Ecto neural progenitor cell (in vitro differentiated cells): ENCODE data around the gene KSR1.

Experiments
- DNase-seq: peaks from one replicate; pipeline ENCODE4 v3.0.0-alpha.2; 2018; ENCODE audit warnings: low spot score

The KSR1 gene

DNA sequence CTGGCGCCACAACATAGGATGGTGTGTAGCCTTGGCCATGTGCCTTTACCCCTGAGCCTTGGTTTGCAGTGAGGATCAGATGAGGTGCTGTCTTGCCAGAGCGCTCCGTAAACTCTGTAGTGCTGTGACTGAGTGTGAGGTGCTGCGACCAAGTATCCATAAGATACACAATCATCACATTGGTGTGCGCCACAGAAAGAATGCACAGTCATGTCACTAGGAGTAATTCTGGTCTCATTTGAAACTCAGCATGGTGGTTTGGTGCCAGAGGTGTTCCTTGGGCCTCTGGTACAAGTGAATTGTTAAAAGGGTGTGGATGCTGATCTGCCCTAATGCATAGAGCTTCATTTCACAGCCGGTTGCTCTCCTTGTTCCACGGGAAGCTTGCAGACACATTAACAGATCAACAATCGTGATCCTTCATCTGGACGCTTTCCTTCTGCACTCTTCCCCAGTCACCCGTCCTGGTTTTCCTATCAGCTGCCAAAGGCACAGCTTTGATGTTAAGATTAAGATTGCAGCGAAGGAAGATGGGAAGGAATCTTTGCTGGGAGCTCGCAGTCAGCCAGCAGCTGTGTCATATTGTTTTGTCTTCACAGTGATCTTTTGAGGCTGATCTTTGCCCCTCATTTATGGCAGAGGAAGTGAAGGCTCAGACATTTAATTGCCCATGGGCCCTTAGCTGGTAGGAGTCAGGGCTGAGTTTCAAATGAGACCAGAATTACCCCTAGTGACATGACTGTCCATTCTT, 79.1 kb downstream of the KSR1 start:
- DNase-seq = no peak

DNA sequence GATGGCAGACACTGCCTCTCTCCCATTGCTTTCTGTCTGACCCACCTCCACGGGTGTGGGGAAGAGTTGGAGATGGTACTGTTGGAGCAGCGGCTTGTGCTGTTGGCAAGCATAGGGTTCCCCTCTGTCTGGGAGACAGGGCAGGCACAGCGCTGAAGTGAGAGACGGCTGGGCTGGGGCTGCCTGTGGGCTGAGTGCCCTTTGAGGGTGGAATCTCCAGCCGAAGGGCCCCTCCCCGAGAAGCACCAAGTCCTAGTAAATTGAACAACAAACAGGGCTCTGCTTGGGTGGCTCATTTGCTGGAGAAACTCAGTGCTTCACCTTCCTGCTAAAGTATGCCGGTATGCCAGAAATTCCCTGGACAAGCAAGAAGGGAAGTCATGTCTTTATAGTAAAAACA, 79.7 kb downstream of the KSR1 start:
- no peak for DNase-seq

- DNase-seq = no peak
These were observed 80.5 kb downstream of the KSR1 start for GRCh38 chr17:27536781-27537180.

- no peak for DNase-seq
These were observed 82.1 kb downstream of the KSR1 start for GRCh38 chr17:27538156-27538955.

DNA sequence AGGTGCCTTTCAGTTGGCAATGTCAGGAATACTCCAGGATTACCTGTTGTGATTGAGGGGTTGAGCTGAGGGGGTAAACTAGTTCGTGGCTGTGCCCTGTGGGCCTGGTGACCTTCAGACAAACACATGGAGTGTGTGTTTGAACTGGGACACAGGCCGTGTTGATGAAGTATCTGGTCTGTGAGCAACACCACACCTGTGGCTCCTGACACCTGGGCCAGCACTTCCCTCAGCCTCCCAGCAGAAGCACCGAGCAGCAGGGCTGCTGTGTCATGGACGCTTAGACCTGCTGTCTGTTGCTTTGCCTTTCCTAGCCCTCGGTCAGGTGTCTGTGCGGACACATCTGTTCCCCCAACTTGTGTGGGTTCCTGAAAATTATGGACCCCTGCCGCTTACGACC, 82.9 kb downstream of the KSR1 start:
- no peak for DNase-seq

DNA sequence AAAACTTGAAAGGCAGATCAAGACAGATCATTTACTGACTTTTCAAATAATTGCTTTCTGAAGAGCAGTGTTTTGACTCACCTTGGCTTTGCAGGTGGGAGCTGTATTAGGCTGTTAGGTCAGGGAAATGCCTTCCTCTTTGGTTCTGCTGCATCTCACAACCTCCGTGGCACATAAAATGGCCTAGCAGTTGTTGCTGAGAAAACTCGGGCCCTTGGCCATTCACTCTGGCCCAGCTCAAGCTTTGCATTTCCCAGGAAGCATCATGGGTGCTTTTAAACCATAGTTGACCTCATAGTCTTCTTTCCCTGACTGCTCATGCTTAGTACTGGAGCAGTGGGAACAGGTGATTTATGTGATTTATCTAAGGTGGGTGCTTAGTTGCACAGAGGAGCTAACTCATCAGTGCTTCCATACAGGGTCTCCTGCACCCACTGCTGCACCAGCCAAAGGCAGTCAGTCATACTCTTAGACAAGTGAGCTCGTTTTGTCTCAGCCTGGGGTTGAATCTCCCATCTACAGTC, 83.6 kb downstream of the KSR1 start:
- DNase-seq = no peak

DNA sequence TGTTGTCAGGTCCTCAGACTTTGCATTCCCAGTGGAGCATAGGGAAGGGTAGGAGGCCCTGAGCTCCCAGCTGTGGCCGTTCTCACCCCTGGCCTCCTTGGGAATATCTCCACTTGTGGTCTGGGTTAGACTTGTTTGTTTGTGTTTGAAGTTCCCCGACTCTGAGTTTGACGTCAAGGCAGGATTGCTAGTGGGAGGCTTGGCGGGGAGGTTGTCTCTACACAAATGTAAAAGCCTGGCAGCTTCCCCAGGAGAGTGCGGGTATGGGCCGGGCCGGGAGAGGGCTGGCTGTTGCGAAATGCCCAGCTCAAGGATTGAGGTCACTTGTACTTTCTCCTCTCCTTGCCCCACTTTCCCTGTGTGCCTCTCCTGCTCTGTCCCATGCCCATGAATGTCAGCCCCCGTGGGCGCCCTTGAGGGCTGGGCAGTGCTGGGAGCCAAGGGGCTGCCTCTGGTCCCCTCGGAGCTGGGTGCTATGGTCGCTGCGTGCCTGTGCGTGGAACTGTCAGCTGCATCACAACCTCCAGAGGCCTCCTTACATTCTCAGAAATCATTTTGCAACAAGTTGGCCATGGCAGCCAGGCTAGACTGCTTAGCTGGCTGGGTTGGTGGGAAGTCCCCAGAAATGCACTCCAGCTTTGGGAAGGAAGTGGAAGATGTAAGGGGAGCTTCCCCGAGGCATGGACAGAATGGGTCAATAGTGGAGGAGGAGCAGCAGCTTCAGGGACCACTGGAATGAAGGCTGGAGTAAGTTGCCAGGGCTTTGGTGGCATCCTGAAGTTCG, 84.3 kb downstream of the KSR1 start:
- DNase-seq = no peak

GRCh38 chr17:27541301-27542023, 85.2 kb downstream of the KSR1 start:
- DNase-seq = no peak

- no peak for DNase-seq
These were observed 86.7 kb downstream of the KSR1 start for GRCh38 chr17:27542841-27543463.

DNA sequence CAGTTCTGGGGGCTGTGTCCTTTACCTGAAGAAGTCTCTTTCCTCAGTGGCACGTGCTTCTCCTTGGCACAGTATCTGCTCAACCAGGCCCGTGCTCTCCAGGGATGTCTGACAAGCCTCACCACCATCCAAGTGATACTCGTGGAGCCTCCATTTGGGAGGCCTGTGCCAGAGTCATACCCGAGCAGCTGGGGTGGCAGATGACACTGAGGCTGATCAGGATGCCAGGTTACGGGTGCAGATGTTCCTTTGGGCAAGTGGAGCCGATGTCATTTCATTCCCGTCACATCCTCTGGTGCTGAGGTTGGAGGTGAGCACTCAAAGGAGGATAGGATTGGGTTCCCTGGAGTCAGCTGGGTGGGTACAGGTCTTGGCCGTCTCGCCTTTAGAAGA, 87.2 kb downstream of the KSR1 start:
- DNase-seq = no peak

GRCh38 chr17:27543958-27544349, 87.7 kb downstream of the KSR1 start:
- no peak for DNase-seq

DNA sequence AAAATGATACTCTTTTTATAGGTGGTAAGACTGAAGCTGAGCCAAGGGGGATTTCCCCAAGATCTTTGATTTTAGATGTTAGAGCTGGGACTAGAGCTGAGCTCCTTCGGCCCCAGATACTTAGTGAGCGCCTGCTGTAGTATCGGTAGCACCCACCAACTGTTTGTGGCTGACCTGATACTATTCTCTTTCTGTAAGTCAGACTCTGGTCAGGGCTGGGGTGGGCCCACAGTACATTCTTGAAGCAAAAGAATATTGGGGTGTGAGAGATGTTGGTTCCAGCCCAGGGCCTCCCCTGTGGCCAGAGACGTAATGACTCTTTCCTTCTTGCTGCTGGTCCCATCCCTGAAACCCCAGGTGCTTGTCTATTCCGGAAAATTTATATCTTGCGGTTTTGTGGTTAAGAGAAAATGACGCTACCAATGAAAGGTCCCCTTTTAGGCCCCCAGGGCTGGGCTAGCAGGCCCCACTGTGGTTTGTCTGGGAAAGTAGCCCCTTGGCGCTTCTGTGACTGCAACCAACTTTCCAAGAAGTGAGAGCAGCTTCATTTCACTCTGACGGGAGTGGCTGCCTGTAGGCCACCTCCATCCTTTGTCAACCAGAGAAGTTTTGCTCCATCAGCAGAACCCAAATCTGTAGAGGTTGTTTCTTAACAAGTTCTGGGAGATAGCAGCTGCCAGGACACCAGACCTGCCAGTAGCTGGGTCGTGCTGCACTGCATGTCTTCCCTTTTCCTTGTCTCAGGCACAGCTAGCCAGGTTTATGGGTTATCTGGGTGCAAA, 88.3 kb downstream of the KSR1 start:
- no peak for DNase-seq

DNA sequence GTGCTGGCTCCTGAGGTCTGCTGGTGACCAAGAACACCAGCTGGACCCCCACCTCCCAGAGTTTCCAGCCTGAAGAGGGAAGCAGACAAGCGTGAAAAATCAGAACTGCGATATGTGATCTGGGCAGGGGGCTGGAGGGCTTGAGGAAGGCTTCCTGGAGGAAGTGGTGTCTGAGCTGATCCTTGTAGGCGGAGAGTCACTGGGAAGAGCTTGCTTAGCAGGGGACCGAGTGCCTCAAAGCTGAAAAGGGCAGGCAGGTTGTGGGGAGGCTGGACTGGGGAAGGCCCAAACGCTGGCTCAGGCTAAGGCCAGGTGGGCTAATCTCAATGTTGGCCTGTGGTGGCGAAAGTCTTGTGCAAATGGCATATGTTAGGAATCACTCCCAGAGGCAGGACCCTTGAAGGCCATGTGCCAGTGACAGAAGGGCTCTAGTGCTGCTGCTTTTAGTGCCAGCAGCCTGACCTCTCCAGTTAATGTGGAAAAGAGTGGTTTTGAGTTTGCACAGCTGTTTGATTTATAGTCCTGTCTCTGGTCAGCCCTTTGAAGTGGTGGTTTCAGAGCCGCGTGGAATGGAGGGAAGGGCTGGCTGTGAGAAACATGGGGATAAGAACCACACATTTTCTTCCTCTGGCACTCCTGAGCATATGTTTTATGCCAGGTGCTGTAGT, 89.4 kb downstream of the KSR1 start:
- DNase-seq = no peak

- DNase-seq = no peak
These were observed 90.5 kb downstream of the KSR1 start for GRCh38 chr17:27546624-27547300.

DNA sequence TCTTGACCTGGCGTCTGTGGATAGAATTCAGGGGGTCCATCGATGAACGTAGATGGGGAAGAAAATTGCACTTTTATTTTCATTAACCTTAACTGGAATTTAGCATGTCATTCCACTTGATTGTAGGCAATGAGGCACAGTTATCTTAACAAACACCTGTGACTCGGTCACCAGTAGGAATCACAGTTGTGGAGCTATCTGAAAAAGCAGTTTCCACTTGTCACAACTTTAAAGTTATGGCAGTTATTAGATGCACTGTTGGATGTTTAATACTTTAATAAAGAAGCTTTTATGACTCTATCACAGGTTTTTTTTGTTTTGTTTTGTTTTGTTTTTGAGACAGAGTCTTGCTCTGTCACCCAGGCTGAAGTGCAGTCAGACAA, 91.0 kb downstream of the KSR1 start:
- no peak for DNase-seq

DNA sequence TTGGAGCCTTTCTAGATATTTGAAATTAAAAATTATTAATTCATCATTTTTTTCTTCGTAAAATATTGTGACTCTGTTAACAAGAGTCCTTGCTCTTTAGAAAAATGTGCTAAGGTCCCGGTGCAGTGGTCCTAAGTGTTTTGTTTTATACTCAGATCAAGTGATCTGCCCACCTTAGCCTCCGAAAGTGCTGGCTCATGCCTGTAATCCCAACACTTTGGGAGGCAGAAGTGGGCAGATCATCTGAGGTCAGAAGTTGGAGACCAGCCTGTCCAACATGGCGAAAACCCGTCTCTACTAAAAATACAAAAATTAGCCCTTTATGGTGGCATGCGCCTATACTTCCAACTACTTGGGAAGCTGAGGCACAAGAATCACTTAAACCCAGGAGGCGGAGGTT, 92.1 kb downstream of the KSR1 start:
- DNase-seq = no peak

GRCh38 chr17:27549251-27549893, 93.1 kb downstream of the KSR1 start:
- DNase-seq = no peak

- no peak for DNase-seq
These were observed 94.2 kb downstream of the KSR1 start for GRCh38 chr17:27550291-27550930.
